ENCODE results near the gene CCDC148. TPM values are rescaled to one million over a fixed set of nuclear protein-coding genes. Genes with fewer than 3 reads are reported as not detected.

Gene CCDC148
- total RNA-seq, 2 experiments from 2014 or later, result not detected

GRCh38 chr2:158154596-158154995 is 302.0 kb downstream of the CCDC148 start:
- no peak for ATAC-seq
- Mint-ChIP-seq H3K36me3 (ENCODE audit: low read depth) (no peaks in the 10 kb centered on the region), H3K27me3 (peaks cover 4% of the 10 kb centered on the region), H3K9me3 (no peaks in the 10 kb centered on the region), H3K4me3 (no peak overlapping the region), H3K27ac (no peak overlapping the region), H3K4me1 (ENCODE audit: low read depth) (no peaks in the 10 kb centered on the region)
- CTCF ChIA-PET, result no interaction called here
- POLR2A ChIA-PET, result no interaction called here
- intact Hi-C loops (cut with micrococcal nuclease), result no loop called here
- DNase-seq, result no peak
- no peak for TF ChIP-seq CTCF (IDR thresholded peaks at IDR 0.05)

GRCh38 chr2:158153270-158154015 is 303.1 kb downstream of the CCDC148 start:
- ChIA-PET CTCF (no interaction called here), POLR2A (no interaction called here)
- ATAC-seq, result no peak
- Mint-ChIP-seq H3K36me3 (ENCODE audit: low read depth) (no peaks in the 10 kb centered on the region), H3K9me3 (no peaks in the 10 kb centered on the region), H3K27ac (no peak overlapping the region), H3K4me3 (no peak overlapping the region), H3K4me1 (ENCODE audit: low read depth) (no peaks in the 10 kb centered on the region), H3K27me3 (peaks cover 2% of the 10 kb centered on the region)
- intact Hi-C loops (cut with micrococcal nuclease), result no loop called here
- no peak for TF ChIP-seq CTCF (IDR thresholded peaks at IDR 0.05)
- DNase-seq, result no peak

GRCh38 chr2:158144914-158145625 is 311.5 kb downstream of the CCDC148 start:
- Mint-ChIP-seq H3K9me3 (no peaks in the 10 kb centered on the region), H3K27me3 (peaks cover 13% of the 10 kb centered on the region), H3K36me3 (ENCODE audit: low read depth) (no peaks in the 10 kb centered on the region), H3K4me3 (no peak overlapping the region), H3K27ac (no peak overlapping the region), H3K4me1 (ENCODE audit: low read depth) (no peaks in the 10 kb centered on the region)
- ATAC-seq, result no peak
- intact Hi-C loops (cut with micrococcal nuclease), result no loop called here
- POLR2A ChIA-PET, result no interaction called here
- CTCF ChIA-PET, result no interaction called here
- TF ChIP-seq CTCF (IDR thresholded peaks at IDR 0.05), result no peak
- no peak for DNase-seq

- Mint-ChIP-seq H3K4me3 (no peak overlapping the region), H3K4me1 (ENCODE audit: low read depth) (no peaks in the 10 kb centered on the region), H3K27ac (no peak overlapping the region), H3K27me3 (peaks cover 13% of the 10 kb centered on the region), H3K36me3 (ENCODE audit: low read depth) (no peaks in the 10 kb centered on the region), H3K9me3 (no peaks in the 10 kb centered on the region)
- CTCF ChIA-PET, result interaction anchor here (1.2 kb wide), 1 partner anchor 15 kb away, joined by 3 read pairs; no protein-coding TSS in a partner anchor
- no peak for ATAC-seq
- no peak for DNase-seq
- no peak for TF ChIP-seq CTCF (IDR thresholded peaks at IDR 0.05)
- POLR2A ChIA-PET, result no interaction called here
- intact Hi-C loops (cut with micrococcal nuclease), result no loop called here
Measured at GRCh38 chr2:158143703-158144360, 312.7 kb downstream of the CCDC148 start.

All from activated CD8-positive, alpha-beta T cell treated with anti-CD3 and anti-CD28 coated beads for 36 hours (primary cell).